Muscle layer of colon (tissue), 2 donors: Measurements from ENCODE around the gene MVK.

Experiments
- H3K27ac ChIP-seq: one replicate; pipeline ENCODE4 v1.7.0; 2013; ENCODE audit warnings: low read depth, mild to moderate bottlenecking, low read length, moderate library complexity
- H3K27me3 ChIP-seq, 2 donors: one replicate each; pipeline ENCODE4 v1.7.0; 2013; ENCODE audit warnings: low read length in 2 of 2, mild to moderate bottlenecking in 2 of 2; ENCODE audit not compliant: insufficient read depth in 2 of 2, control insufficient read depth in 1 of 2
- H3K36me3 ChIP-seq: one replicate; pipeline ENCODE4 v1.7.0; 2013; ENCODE audit warnings: mild to moderate bottlenecking, low read length; ENCODE audit not compliant: insufficient read depth
- H3K4me1 ChIP-seq: one replicate; pipeline ENCODE4 v1.7.0; 2013; ENCODE audit warnings: mild to moderate bottlenecking, low read length; ENCODE audit not compliant: insufficient read depth
- H3K4me3 ChIP-seq, 2 donors: one replicate each; pipeline ENCODE4 v1.7.0; 2013; ENCODE audit warnings: low read length in 2 of 2, low read depth in 1 of 2, mild to moderate bottlenecking in 1 of 2, moderate library complexity in 1 of 2
- H3K9ac ChIP-seq: one replicate; pipeline ENCODE4 v1.7.0; 2013; ENCODE audit warnings: low read length
- H3K9me3 ChIP-seq: one replicate; pipeline ENCODE4 v1.7.0; 2013; ENCODE audit warnings: mild to moderate bottlenecking, low read length
- donor health status: abdominal sarcoma.
- donor health status: Adenocarcinoma of cecum.

The MVK gene

GRCh38 chr12:109583733-109584132 lies 10.1 kb downstream of the MVK start:
- H3K9ac ChIP-seq = no peak overlapping the region
- H3K27me3 ChIP-seq = no peaks in the 10 kb centered on the region
- H3K27ac ChIP-seq = no peak overlapping the region
- H3K36me3 ChIP-seq = peaks cover 36% of the 10 kb centered on the region
- no peak overlapping the region for H3K4me3 ChIP-seq
- no peaks in the 10 kb centered on the region for H3K9me3 ChIP-seq
- H3K4me1 ChIP-seq = no peaks in the 10 kb centered on the region

GRCh38 chr12:109586385-109587296 lies 13.0 kb downstream of the MVK start:
- Histone ChIP-seq H3K27ac (no peak overlapping the region), H3K4me1 (no peaks in the 10 kb centered on the region), H3K9ac (no peak overlapping the region), H3K4me3 (no peak overlapping the region), H3K36me3 (peaks cover 8% of the 10 kb centered on the region), H3K9me3 (no peaks in the 10 kb centered on the region), H3K27me3 (no peaks in the 10 kb centered on the region)

GRCh38 chr12:109587921-109588320 lies 14.3 kb downstream of the MVK start:
- Histone ChIP-seq H3K27me3 (no peaks in the 10 kb centered on the region), H3K9ac (no peak overlapping the region), H3K9me3 (no peaks in the 10 kb centered on the region), H3K4me1 (no peaks in the 10 kb centered on the region), H3K4me3 (no peak overlapping the region), H3K27ac (no peak overlapping the region), H3K36me3 (peaks cover 4% of the 10 kb centered on the region)

- Histone ChIP-seq H3K9ac (no peak overlapping the region), H3K27ac (no peak overlapping the region), H3K4me1 (no peaks in the 10 kb centered on the region), H3K4me3 (no peak overlapping the region), H3K36me3 (peaks cover 3% of the 10 kb centered on the region), H3K9me3 (no peaks in the 10 kb centered on the region), H3K27me3 (no peaks in the 10 kb centered on the region)
These were observed 15.1 kb downstream of the MVK start for GRCh38 chr12:109588461-109589239.

GRCh38 chr12:109589240-109589590 lies 15.6 kb downstream of the MVK start:
- Histone ChIP-seq H3K36me3 (peaks cover 4% of the 10 kb centered on the region), H3K27me3 (no peaks in the 10 kb centered on the region), H3K9me3 (no peaks in the 10 kb centered on the region), H3K4me1 (no peaks in the 10 kb centered on the region), H3K27ac (no peak overlapping the region), H3K9ac (no peak overlapping the region), H3K4me3 (no peak overlapping the region)

- H3K27me3 ChIP-seq = no peaks in the 10 kb centered on the region
- H3K9me3 ChIP-seq = no peaks in the 10 kb centered on the region
- H3K9ac ChIP-seq = no peak overlapping the region
- H3K27ac ChIP-seq = no peak overlapping the region
- peaks cover 5% of the 10 kb centered on the region for H3K36me3 ChIP-seq
- H3K4me3 ChIP-seq = no peak overlapping the region
- H3K4me1 ChIP-seq = no peaks in the 10 kb centered on the region
These were observed 16.2 kb downstream of the MVK start for GRCh38 chr12:109589691-109590245.

- Histone ChIP-seq H3K36me3 (peaks cover 5% of the 10 kb centered on the region), H3K27ac (no peak overlapping the region), H3K9ac (no peak overlapping the region)
These were observed 17.0 kb downstream of the MVK start for GRCh38 chr12:109590566-109590965.

GRCh38 chr12:109591041-109591440 lies 17.4 kb downstream of the MVK start:
- no peak overlapping the region for H3K27ac ChIP-seq
- H3K9me3 ChIP-seq = no peaks in the 10 kb centered on the region
- H3K4me3 ChIP-seq = no peak overlapping the region
- no peak overlapping the region for H3K9ac ChIP-seq
- no peaks in the 10 kb centered on the region for H3K4me1 ChIP-seq
- H3K36me3 ChIP-seq = peaks cover 5% of the 10 kb centered on the region
- H3K27me3 ChIP-seq = no peaks in the 10 kb centered on the region

More at GRCh38 chr12:109590566-109590965, 17.0 kb downstream of the MVK start:
- Histone ChIP-seq H3K4me1 (no peaks in the 10 kb centered on the region), H3K9me3 (no peaks in the 10 kb centered on the region), H3K4me3 (no peak overlapping the region), H3K27me3 (no peaks in the 10 kb centered on the region)

GRCh38 chr12:109592195-109592904 lies 18.8 kb downstream of the MVK start:
- H3K9ac ChIP-seq = no peak overlapping the region
- no peak overlapping the region for H3K27ac ChIP-seq
- no peak overlapping the region for H3K4me3 ChIP-seq
- H3K36me3 ChIP-seq = peaks cover 5% of the 10 kb centered on the region
- H3K27me3 ChIP-seq = no peaks in the 10 kb centered on the region
- no peaks in the 10 kb centered on the region for H3K9me3 ChIP-seq
- H3K4me1 ChIP-seq = peaks cover 1% of the 10 kb centered on the region

GRCh38 chr12:109592905-109593272 lies 19.3 kb downstream of the MVK start:
- H3K9ac ChIP-seq = no peak overlapping the region
- H3K9me3 ChIP-seq = no peaks in the 10 kb centered on the region
- no peak overlapping the region for H3K27ac ChIP-seq
- H3K36me3 ChIP-seq = peaks cover 5% of the 10 kb centered on the region
- peaks cover 5% of the 10 kb centered on the region for H3K4me1 ChIP-seq
- H3K27me3 ChIP-seq = no peaks in the 10 kb centered on the region
- H3K4me3 ChIP-seq = no peak overlapping the region
